ENCODE data around the gene THOC7. TPM values are rescaled to one million over a fixed set of nuclear protein-coding genes. Genes with fewer than 3 reads are reported as not detected.

Gene THOC7
- total and polyA plus RNA-seq, 2 donors (not counting 3 experiments of a cell fraction or from before 2014, with no cell fraction given), result 16.9 to 68.7 TPM

- no peaks in the 10 kb centered on the region for H3K36me3 ChIP-seq (ENCODE audit: control insufficient read depth in 2 of 2, extremely low read depth in 1 of 2, insufficient read depth in 2 of 2, low read length in 2 of 2)
- peaks cover 0 to 4% of the 10 kb centered on the region in 2 experiments for H3K27me3 ChIP-seq (ENCODE audit: control insufficient read depth in 2 of 2, insufficient read depth in 2 of 2, low read length in 2 of 2)
- TF ChIP-seq FOS (IDR thresholded peaks at IDR 0.05; ENCODE audit: borderline replicate concordance, insufficient read depth, low read length) (no peak), CTCF (IDR thresholded peaks at IDR 0.05; ENCODE audit: extremely low read depth in 1 of 2, insufficient read depth in 1 of 2, low read depth in 1 of 2, low read length in 2 of 2) (no peak), POLR2A (IDR thresholded peaks at IDR 0.05; ENCODE audit: low read depth, low read length) (no peak), EZH2 (IDR thresholded peaks at IDR 0.05; ENCODE audit: borderline replicate concordance, low read depth, low read length, severe bottlenecking) (no peak), POLR2AphosphoS5 (IDR thresholded peaks at IDR 0.05; ENCODE audit: insufficient read depth, low read depth, low read length) (no peak), MAX (IDR thresholded peaks at IDR 0.05; ENCODE audit: insufficient read depth, insufficient read length) (no peak)
- no peaks in the 10 kb centered on the region for H3K4me1 ChIP-seq (ENCODE audit: control insufficient read depth, extremely low read depth, insufficient read depth, low read length)
- no TSS peak for BruUV-seq (replicated peaks)
- H3K4me2 ChIP-seq (ENCODE audit: insufficient read depth, low read length), result no peak overlapping the region
- intact Hi-C loops (cut with micrococcal nuclease) (no loop called here), dilution Hi-C loops (cut with MboI; ENCODE audit: extremely low pct_ligation_motif_present, low sequenced_read_pairs) (no loop called here)
- no peak for FAIRE-seq
- no peak overlapping the region for H2AFZ ChIP-seq (ENCODE audit: low read depth, low read length)
- ChIA-PET POLR2A (no interaction called here), CTCF (no interaction called here)
- no peak for DNase-seq (ENCODE audit: low read depth, low spot score)
- H3K27ac ChIP-seq (ENCODE audit: insufficient read depth, low read depth, low read length), result no peak overlapping the region
- H4K20me1 ChIP-seq (replicated peaks; ENCODE audit: control insufficient read depth, extremely low read depth, insufficient read depth, low read length), result no peaks in the 10 kb centered on the region
- H3K79me2 ChIP-seq (ENCODE audit: control insufficient read depth, insufficient read depth, low read length), result no peaks in the 10 kb centered on the region
- H3K9me1 ChIP-seq (replicated peaks; ENCODE audit: control insufficient read depth, extremely low read depth, insufficient read depth, low read length), result no peaks in the 10 kb centered on the region
- no peak overlapping the region for H3K9ac ChIP-seq (replicated peaks; ENCODE audit: extremely low read depth, insufficient read depth, low read length)
- no peaks in the 10 kb centered on the region for H3K9me3 ChIP-seq (replicated peaks; ENCODE audit: control insufficient read depth, insufficient read depth, low read length)
- no peak overlapping the region for H3K4me3 ChIP-seq (replicated peaks in 1 of 3; ENCODE audit: insufficient read depth in 1 of 3, low read depth in 1 of 3, low read length in 3 of 3)
Measured at GRCh38 chr3:63800097-63800496, 63.5 kb downstream of the THOC7 start.

GRCh38 chr3:63798949-63799348, 64.7 kb downstream of the THOC7 start:
- no peaks in the 10 kb centered on the region for H3K9me3 ChIP-seq (replicated peaks; ENCODE audit: control insufficient read depth, insufficient read depth, low read length)
- TF ChIP-seq FOS (IDR thresholded peaks at IDR 0.05; ENCODE audit: borderline replicate concordance, insufficient read depth, low read length) (no peak), CTCF (IDR thresholded peaks at IDR 0.05; ENCODE audit: extremely low read depth in 1 of 2, insufficient read depth in 1 of 2, low read depth in 1 of 2, low read length in 2 of 2) (no peak), GATA2 (IDR thresholded peaks at IDR 0.05; ENCODE audit: insufficient read depth, insufficient read length, low read depth, low read length) (no peak), MAX (IDR thresholded peaks at IDR 0.05; ENCODE audit: insufficient read depth, insufficient read length) (no peak), JUN (IDR thresholded peaks at IDR 0.05; ENCODE audit: borderline replicate concordance, insufficient read depth, insufficient read length, low read depth) (no peak), MYC (IDR thresholded peaks at IDR 0.05; ENCODE audit: low read depth, low read length) (no peak), EZH2 (IDR thresholded peaks at IDR 0.05; ENCODE audit: borderline replicate concordance, low read depth, low read length, severe bottlenecking) (no peak), POLR2AphosphoS5 (IDR thresholded peaks at IDR 0.05; ENCODE audit: insufficient read depth, low read depth, low read length) (no peak), POLR2A (IDR thresholded peaks at IDR 0.05; ENCODE audit: low read depth, low read length) (no peak)
- FAIRE-seq (no peak), DNase-seq (ENCODE audit: low read depth, low spot score) (no peak)
- ChIA-PET POLR2A (no interaction called here), CTCF (no interaction called here)
- no TSS peak for BruUV-seq (replicated peaks)
- intact Hi-C loops (cut with micrococcal nuclease), result no loop called here
- H3K79me2 ChIP-seq (ENCODE audit: control insufficient read depth, insufficient read depth, low read length), result no peaks in the 10 kb centered on the region
- H3K9me1 ChIP-seq (replicated peaks; ENCODE audit: control insufficient read depth, extremely low read depth, insufficient read depth, low read length), result no peaks in the 10 kb centered on the region
- peaks cover 0 to 4% of the 10 kb centered on the region in 2 experiments for H3K27me3 ChIP-seq (ENCODE audit: control insufficient read depth in 2 of 2, insufficient read depth in 2 of 2, low read length in 2 of 2)
- dilution Hi-C loops (cut with MboI; ENCODE audit: extremely low pct_ligation_motif_present, low sequenced_read_pairs), result no loop called here
- H3K36me3 ChIP-seq (ENCODE audit: control insufficient read depth in 2 of 2, extremely low read depth in 1 of 2, insufficient read depth in 2 of 2, low read length in 2 of 2), result no peaks in the 10 kb centered on the region
- no peak overlapping the region for H2AFZ ChIP-seq (ENCODE audit: low read depth, low read length)
- H3K9ac ChIP-seq (replicated peaks; ENCODE audit: extremely low read depth, insufficient read depth, low read length), result no peak overlapping the region
- no peaks in the 10 kb centered on the region for H4K20me1 ChIP-seq (replicated peaks; ENCODE audit: control insufficient read depth, extremely low read depth, insufficient read depth, low read length)
- no peak overlapping the region for H3K27ac ChIP-seq (ENCODE audit: insufficient read depth, low read depth, low read length)
- no peak overlapping the region for H3K4me2 ChIP-seq (ENCODE audit: insufficient read depth, low read length)
- no peak overlapping the region for H3K4me3 ChIP-seq (replicated peaks in 1 of 3; ENCODE audit: insufficient read depth in 1 of 3, low read depth in 1 of 3, low read length in 3 of 3)
- no peaks in the 10 kb centered on the region for H3K4me1 ChIP-seq (ENCODE audit: control insufficient read depth, extremely low read depth, insufficient read depth, low read length)
